22Rv1 (cell line): ENCODE results near the gene GDF15.

Experiments
- CTCF ChIP-seq: fragments of 450-650 bp; IDR thresholded peaks from 2 replicates; pipeline ENCODE4 v1.5.1; 2017; ENCODE audit warnings: mild to moderate bottlenecking
- ZFX ChIP-seq: fragments of 450-650 bp; IDR thresholded peaks from 2 replicates; pipeline ENCODE4 v1.6.1; 2017; ENCODE audit warnings: antibody characterized with exemption, borderline replicate concordance

- no peak for TF ChIP-seq CTCF
- TF ChIP-seq ZFX = no peak
Observed at GRCh38 chr19:18433735-18434398, 47.9 kb downstream of the GDF15 start.
